HG02885 (cell line): ENCODE data around the gene ANKRD30B.
"Not testable (repeated sequence)": the region's sequence is repeated elsewhere in the genome, so short reads cannot be mapped to it uniquely, and the experiment has no call there.

Source experiments
- ATAC-seq: cut with Tn5 transposase; IDR thresholded peaks from one replicate; pipeline ENCODE4 v1.9.1; 2021; ENCODE audit warnings: mild to moderate bottlenecking; ENCODE audit not compliant: unreplicated experiment, poor library complexity

The ANKRD30B gene

GRCh38 chr18:14747513-14748474, at the start of gene ANKRD30B:
ANKRD30B (plus strand) TSS chr18:14748172; CDS start chr18:14748420, 248 bp downstream.
- ATAC-seq = no peak

DNA sequence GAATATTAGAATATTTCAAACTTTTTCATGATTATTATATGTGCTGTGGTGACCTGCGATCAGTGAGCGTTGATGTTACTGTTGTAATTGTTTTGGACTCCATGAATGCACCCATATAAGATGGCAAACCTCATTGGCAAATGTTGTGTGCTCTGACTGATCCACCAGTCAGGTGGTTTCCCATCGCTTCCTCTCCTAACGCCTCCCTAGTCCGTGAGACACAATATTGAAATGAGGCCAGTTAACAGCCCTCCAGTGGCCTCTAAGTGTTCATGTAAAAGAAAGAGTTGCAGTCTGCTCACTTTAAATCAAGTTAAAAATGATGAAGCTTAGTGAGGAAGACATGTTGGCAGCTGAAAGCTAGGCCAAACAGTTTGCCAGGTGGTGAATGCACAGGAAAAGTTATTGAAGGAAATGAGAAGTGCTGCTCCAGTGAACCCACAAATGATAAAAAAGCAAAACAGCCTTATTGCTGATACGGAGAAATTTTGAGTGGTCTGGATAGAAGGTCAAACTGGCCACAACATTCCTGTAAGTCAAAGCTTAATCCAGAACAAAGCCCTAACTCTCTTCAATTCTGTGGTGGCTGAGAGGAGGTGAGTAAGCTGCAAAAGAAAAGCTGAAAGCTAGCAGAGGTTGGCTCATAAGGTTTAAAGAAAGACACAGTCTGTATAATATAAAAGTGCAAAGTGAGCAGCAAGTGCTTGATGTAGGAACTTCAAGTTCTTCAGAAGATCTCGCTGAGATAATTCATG, 46.5 kb upstream of the ANKRD30B start:
- ATAC-seq = not testable (repeated sequence)

DNA sequence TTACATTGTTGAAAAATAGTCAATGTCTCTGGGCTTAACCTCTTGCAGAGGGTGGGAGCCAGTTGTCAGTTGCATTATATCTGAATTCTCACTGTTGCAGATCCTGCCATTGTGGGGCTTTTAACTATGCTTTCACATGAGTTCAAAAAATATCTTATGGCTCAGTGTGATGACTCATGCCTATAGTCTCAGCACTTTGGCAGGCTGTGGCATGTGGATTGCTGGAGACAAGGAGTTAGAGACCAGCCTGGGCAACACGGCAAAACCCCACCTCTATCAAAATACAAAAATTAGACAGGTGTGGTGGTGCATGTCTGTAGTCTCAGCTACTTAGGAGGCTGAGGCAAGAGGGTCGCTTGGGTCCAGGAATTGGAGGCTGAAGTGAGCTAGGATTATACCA, 38.2 kb upstream of the ANKRD30B start:
- not testable (repeated sequence) for ATAC-seq

DNA sequence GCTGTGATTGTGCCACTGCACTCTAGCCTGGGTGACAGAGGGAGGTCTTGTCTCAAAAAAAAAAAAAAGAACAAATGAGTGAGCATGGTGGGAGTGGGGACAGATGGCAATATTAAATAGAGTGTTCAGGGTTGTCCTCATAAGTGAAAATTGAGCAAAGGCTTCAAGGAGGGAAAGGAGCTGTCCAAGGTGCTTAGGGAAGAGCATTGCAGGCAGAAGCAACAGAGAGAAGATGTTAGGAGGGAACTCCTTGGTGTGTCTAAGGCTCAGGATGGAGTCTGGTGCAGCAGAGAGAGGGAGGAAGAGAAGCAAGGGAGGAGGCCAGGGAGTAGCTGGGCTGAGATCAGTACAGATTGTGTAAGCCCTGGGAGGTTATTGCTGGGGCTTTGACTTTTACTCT, 26.4 kb upstream of the ANKRD30B start:
- ATAC-seq = not testable (repeated sequence)

GRCh38 chr18:14739056-14739455, 8.9 kb upstream of the ANKRD30B start:
- not testable (repeated sequence) for ATAC-seq

- ATAC-seq = no peak
These were observed 1.1 kb upstream of the ANKRD30B start for GRCh38 chr18:14746897-14747296.

GRCh38 chr18:14748496-14748895, 524 bp downstream of the ANKRD30B start:
- no peak for ATAC-seq

DNA sequence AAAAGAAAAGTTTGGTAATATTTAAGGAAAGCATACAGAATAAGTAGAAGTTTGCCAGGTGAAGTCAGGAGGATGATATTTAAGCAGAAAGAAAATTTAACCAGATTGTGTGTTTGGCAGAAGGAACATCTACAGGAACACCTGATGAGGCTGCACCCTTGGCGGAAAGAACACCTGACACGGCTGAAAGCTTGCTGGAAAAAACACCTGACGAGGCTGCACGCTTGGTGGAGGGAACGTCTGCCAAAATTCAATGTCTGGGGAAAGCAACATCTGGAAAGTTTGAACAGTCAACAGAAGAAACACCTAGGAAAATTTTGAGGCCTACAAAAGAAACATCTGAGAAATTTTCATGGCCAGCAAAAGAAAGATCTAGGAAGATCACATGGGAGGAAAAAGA, 15.6 kb downstream of the ANKRD30B start:
- ATAC-seq = not testable (repeated sequence)

DNA sequence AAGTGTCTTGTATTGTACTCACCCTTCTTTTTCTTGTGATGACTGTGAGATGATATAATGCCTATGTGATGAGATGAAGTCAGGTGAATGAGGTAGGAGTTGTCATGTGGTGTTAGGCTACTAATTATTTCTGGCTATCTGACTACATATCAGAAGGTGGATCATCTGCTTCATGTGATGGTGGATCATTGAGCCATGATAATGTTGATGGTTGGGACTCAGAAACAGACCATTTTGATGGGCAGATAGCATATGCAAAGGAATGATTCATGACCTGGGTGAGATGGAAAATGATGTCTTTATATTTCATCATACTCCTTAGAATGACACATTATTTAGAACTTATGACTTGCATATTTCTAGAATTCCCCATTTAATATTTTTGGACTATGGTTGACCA, 19.5 kb downstream of the ANKRD30B start:
- no peak for ATAC-seq

DNA sequence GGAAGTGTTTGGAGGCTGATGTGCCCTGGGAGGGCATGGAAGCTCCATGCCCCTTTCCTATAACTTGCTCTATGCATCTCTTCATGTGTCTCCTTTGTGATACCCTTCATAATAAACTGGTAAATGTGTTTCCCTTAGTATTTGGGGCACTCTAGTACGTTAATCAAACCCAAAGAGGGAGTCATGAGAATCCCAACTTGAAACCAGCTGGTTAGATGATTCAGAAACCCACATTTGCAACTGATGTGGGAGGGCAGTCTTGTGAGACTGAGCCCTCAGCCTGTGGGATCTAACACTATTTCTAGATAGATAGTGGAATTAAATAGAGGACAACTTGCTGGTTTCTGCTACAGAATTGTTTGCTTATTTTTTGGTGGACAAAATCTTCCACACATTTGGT, 20.3 kb downstream of the ANKRD30B start:
- ATAC-seq = no peak

- ATAC-seq = no peak
These were observed 21.4 kb downstream of the ANKRD30B start for GRCh38 chr18:14769381-14769780.

GRCh38 chr18:14776801-14777200, 28.8 kb downstream of the ANKRD30B start:
- ATAC-seq = no peak

GRCh38 chr18:14781671-14782070, 33.7 kb downstream of the ANKRD30B start:
- ATAC-seq = no peak

- ATAC-seq = no peak
These were observed 36.2 kb downstream of the ANKRD30B start for GRCh38 chr18:14784133-14784532.

- ATAC-seq = not testable (repeated sequence)
These were observed 48.9 kb downstream of the ANKRD30B start for GRCh38 chr18:14796876-14797275.

DNA sequence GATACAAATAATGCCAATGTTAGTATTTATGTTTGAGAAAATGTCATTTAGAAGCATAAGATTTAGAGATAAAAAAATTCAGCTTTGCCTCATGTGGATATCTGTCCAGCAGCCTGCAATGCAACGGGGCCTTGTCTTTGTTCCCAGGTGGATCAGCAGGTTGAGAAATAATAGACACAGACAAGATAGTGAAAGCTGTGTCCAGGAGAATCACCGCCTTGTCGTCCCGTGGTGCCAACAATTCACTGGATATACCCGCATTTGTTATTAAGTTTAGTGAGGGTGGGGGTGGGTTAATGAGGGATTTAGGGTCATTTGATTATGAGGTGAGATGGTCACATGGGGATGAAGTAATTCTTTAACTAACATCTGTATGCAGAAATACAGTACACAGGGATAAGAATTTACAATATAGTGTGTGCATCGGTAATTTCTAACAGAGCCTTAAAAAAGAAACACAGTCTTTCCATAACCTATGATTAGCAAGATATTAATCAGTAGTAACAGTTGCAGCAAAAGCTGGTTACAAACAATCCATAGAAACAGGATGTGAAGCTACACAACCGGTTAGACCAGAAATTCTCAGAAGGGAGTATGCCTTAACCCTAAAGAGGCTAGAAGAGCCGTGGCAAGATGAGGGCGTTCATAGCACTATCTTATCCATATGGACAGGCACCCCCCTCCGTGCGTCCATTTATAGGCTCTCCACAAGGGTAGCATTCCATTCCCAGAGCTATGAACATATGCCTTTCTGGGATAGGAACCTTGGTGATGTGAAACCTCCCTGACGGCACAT, 50.2 kb downstream of the ANKRD30B start:
- not testable (repeated sequence) for ATAC-seq

- not testable (repeated sequence) for ATAC-seq
These were observed 63.1 kb downstream of the ANKRD30B start for GRCh38 chr18:14811081-14811480.

GRCh38 chr18:14826972-14827632, 79.1 kb downstream of the ANKRD30B start:
- not testable (repeated sequence) for ATAC-seq

- not testable (repeated sequence) for ATAC-seq
These were observed 93.6 kb downstream of the ANKRD30B start for GRCh38 chr18:14841607-14842006.

DNA sequence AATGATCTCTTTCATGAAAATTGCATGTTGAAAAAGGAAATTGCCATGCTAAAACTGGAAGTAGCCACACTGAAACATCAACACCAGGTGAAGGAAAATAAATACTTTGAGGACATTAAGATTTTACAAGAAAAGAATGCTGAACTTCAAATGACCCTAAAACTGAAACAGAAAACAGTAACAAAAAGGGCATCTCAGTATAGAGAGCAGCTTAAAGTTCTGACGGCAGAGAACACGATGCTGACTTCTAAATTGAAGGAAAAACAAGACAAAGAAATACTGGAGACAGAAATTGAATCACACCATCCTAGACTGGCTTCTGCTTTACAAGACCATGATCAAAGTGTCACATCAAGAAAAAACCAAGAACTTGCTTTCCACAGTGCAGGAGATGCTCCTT, 103.6 kb downstream of the ANKRD30B start:
- ATAC-seq = not testable (repeated sequence)
